Stomach (tissue), 4 donors: Measurements from ENCODE around the gene KDM2A.

ENCODE experiments used
- CTCF ChIP-seq, 7 experiments: fragments of 450-650 bp in 4 of 7; fragments of 200-600 bp in 3 of 7; sonication (generic) in 3 of 7; IDR thresholded peaks; one replicate each; pipeline ENCODE4 v1.5.1; 2016 to 2019; ENCODE audit warnings: antibody characterized with exemption in 7 of 7, control low read depth in 2 of 7, mild to moderate bottlenecking in 1 of 7
- EP300 ChIP-seq: sonication (generic); formaldehyde crosslinking; IDR thresholded peaks from one replicate; pipeline ENCODE4 v1.6.1; 2017; ENCODE audit warnings: antibody characterized with exemption
- POLR2A ChIP-seq, 4 donors: fragments of 450-650 bp; IDR thresholded peaks; one replicate each; pipeline ENCODE4 v1.6.1; 2016; ENCODE audit warnings: antibody characterized with exemption in 4 of 4, control low read depth in 2 of 4, mild to moderate bottlenecking in 1 of 4, moderate library complexity in 1 of 4
- POLR2AphosphoS5 ChIP-seq, 3 donors: sonication (generic); formaldehyde crosslinking; IDR thresholded peaks; one replicate each; pipeline ENCODE4 v1.6.1; 2016; ENCODE audit warnings: antibody characterized with exemption in 3 of 3

GRCh38 chr11:67178421-67178820 lies 59.4 kb downstream of the KDM2A start:
- TF ChIP-seq CTCF (IDR thresholded peaks at IDR 0.05) (no peak), EP300 (no peak), POLR2A (IDR thresholded peaks at IDR 0.05) (no peak), POLR2AphosphoS5 (IDR thresholded peaks at IDR 0.05) (no peak)
